DMS 273 (cell line): Measurements from ENCODE around the gene KIF16B.

Experiments
- DNase-seq: peaks from one replicate; lab custom pipeline; 2025; ENCODE audit not compliant: unreplicated experiment; lab: John Stamatoyannopoulos, UW

KIF16B gene, protein sequence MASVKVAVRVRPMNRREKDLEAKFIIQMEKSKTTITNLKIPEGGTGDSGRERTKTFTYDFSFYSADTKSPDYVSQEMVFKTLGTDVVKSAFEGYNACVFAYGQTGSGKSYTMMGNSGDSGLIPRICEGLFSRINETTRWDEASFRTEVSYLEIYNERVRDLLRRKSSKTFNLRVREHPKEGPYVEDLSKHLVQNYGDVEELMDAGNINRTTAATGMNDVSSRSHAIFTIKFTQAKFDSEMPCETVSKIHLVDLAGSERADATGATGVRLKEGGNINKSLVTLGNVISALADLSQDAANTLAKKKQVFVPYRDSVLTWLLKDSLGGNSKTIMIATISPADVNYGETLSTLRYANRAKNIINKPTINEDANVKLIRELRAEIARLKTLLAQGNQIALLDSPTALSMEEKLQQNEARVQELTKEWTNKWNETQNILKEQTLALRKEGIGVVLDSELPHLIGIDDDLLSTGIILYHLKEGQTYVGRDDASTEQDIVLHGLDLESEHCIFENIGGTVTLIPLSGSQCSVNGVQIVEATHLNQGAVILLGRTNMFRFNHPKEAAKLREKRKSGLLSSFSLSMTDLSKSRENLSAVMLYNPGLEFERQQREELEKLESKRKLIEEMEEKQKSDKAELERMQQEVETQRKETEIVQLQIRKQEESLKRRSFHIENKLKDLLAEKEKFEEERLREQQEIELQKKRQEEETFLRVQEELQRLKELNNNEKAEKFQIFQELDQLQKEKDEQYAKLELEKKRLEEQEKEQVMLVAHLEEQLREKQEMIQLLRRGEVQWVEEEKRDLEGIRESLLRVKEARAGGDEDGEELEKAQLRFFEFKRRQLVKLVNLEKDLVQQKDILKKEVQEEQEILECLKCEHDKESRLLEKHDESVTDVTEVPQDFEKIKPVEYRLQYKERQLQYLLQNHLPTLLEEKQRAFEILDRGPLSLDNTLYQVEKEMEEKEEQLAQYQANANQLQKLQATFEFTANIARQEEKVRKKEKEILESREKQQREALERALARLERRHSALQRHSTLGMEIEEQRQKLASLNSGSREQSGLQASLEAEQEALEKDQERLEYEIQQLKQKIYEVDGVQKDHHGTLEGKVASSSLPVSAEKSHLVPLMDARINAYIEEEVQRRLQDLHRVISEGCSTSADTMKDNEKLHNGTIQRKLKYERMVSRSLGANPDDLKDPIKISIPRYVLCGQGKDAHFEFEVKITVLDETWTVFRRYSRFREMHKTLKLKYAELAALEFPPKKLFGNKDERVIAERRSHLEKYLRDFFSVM (N-terminal part only)

GRCh38 chr20:16573001-16573965 is at the start of gene KIF16B:
Gene KIF16B, minus strand, starts transcription at chr20:16573448. Its CDS starts 173 bp downstream, at chr20:16573275.
- peak; percentile 96 for DNase-seq

GRCh38 chr20:16622501-16622900 is 49.3 kb upstream of the KIF16B start:
- no peak for DNase-seq

DNA sequence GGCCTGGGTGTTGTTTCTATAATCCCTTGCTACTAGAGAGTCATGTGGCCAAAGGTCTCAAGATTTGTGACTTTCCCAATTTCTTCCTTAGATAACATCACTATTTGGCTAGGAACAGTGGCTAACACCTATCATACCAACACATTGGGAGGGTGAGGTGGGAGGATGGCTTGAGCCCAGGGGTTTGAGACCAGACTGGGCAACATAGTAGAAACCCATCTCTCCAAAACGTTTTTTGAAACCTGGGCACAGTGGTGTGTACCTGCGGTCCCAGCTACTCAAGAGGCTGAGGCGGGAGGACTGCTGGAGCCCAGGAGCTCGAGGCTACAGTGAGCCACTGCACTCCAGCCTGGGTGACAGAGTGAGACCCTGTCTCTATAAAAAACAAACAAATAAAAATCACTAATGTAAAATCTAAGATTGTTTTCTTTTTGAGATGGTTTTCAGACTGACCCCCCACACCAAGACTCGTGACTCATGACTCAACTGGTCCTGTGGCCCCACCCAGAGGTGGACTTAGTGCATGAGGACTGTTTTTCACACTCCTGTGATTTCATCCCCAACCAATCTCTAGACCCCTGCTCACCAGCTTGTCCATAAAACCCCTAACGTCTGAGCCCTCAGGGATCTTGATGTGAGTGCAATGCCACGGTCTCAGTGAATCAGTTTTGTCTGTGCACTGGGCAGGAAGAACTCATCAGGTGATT is 48.3 kb upstream of the KIF16B start:
- DNase-seq: peak; percentile 6

DNA sequence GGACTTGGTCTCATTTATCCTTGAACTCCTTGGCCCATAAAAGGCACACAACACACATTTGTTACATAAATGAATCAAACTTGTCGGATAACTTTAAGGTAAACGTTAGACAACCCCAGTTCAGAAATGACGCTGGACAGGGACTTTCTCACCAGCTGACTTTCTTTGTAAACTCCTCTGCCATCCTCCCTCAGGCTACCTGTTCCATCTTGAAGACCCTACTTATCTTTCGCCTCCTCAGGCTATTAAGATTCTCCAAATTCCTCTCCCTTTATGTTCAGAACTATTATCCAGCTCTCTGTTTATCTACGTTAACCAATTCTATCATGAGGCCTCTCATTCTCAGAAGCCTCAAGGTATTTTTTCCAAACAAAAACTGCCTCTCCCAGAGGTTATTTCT is 47.7 kb upstream of the KIF16B start:
- no peak for DNase-seq

DNA sequence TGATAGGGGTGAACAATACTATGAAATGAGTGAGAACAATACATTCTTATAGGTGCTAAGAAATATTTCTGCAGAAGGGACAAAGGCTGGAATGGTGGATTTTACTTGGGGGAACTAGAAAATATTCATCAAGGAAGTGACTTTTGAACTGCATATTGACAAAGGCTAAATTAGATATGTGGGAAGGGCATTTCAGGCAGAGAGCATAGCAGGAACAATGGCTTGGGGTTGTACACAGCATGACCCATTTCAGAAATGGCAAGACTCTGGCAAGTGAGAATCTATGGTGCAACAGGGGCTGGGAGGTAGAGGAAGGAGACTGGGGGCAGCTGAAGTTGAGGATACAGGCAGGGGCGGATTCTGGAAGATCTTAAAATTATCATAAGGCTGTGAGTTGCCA is 46.7 kb upstream of the KIF16B start:
- DNase-seq: no peak

- DNase-seq: no peak
Observed at GRCh38 chr20:16617056-16617455, 43.8 kb upstream of the KIF16B start.

- no peak for DNase-seq
Observed at GRCh38 chr20:16616317-16616716, 43.1 kb upstream of the KIF16B start.

GRCh38 chr20:16615199-16615598 is 42.0 kb upstream of the KIF16B start:
- DNase-seq: peak; percentile 48

DNA sequence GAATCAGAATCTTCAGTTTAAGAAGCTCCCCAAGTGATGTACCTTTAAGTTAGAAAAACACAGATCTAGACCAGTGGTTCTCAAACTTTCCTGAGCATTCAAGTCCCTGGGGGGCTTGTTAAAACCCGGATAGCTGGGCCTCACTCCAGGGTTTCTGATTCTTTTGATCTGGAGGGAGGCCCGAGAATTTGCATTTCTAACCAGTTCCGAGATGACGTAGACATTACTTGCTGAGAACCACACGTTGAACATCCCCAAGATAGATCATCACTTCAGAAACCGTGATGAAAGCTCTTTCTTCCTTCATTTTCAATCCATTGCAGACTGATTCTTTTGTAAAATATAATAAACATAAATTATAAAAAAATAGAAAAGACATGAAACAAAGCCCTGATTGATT is 40.7 kb upstream of the KIF16B start:
- DNase-seq: no peak

DNA sequence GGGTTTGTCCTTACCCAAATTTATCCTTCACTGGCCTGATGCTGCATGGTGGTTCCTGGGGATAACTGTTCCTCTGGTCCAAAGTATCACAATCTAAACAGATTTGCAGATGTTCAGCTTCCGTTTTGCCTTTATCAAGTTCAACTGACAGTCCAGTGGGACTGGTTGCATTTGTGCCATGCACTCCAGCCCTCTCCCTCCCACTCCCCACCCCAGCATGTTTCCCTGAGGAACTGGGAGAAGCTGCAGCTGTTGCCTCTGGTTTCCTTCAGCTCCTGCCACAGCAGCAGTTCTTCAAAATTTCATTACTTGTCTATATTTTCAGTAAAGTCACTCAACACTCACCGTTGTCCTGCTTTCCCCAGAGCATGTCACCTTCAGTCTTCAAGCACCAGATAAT is 39.5 kb upstream of the KIF16B start:
- DNase-seq: no peak

GRCh38 chr20:16611817-16612216 is 38.6 kb upstream of the KIF16B start:
- DNase-seq: no peak

DNA sequence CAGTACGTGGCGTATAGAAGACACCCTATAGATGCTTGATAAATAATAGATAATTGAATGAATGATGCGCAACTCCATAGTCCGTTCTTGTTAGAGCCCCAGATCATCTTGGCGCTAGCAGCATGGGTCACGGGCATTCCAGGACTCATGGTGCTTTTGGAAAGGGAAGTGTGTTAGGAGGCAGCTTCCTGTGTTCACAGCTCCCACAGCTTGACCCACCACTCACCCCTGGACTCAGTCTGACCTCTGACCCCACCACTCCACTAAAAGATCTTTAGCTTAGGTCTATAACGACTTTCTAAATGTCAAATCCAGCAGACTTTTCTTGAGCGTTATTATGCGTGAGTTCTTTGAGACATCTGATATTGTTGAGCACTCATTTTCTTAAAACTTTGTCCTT is 35.8 kb upstream of the KIF16B start:
- DNase-seq: no peak

- DNase-seq: peak; percentile 49
Observed at GRCh38 chr20:16608277-16608650, 35.0 kb upstream of the KIF16B start.

DNA sequence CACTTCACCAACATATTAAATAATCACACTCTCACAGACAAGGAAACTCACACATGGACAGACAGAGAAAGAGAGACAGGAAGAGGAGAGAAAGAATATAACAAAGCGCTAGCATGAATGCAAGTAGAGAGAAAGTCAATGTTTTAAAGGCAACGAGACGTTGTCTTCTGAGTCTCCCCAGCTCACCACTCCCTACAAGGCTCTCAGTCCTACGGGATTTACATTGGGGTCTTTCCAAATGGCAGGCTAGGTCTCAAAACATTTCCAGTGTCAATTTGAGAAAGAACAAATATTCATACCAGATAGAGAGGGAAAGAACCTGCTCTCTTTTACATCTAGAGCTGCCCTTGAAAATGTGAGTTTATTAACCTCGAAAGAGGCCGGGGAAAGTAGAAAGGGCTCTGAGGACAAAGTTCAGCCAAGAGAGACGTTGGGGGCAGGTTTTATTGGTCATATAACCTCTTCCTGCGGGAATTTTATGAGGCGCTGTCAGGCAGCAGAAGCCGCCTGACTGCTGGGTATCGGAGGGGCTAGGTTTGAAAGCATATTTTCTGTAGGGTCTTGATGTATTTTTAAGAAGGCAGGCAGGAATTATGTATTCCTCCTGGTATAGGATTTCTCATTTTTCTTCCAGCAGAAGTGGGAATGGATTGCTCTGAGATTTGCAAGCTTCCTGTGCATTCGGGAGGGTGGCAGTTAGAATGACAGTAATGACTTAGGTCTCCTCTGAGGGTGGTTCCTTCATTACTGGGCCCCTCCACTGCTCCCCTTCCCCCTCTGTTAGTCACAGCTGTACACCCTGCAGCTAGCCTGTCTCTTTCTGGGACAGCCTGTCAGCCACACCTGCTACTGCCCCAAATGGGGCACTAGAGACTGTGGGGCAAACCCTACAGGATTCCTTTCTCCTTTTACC is 34.4 kb upstream of the KIF16B start:
- peak; percentile 49 for DNase-seq

DNA sequence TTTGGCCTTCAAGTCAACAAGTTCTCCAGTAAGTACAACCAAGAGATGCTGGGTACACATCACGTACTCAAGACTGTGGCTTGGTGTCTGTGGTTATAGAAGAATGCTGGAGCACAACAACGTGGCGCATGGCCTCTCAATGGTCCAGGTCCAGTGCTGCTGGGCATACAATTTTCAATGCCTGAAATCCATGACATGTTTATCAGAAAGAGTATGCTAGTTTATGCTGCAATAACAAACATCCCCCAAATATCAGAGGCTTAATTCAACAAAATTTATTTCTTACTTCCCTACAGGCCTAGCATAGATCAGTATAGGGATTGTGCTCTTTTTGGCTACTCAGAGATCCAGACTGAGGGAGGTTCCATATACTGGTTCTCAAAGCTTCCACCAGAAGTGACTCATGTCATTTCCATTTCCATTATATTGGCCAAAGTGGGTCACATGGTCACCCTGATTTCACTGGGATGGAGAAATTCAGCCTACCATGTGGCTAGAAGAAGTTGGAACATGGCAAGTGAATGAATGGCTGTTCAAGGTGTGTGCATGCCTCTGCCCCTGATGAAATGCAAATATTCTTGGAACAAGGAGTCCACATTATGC is 33.3 kb upstream of the KIF16B start:
- no peak for DNase-seq

DNA sequence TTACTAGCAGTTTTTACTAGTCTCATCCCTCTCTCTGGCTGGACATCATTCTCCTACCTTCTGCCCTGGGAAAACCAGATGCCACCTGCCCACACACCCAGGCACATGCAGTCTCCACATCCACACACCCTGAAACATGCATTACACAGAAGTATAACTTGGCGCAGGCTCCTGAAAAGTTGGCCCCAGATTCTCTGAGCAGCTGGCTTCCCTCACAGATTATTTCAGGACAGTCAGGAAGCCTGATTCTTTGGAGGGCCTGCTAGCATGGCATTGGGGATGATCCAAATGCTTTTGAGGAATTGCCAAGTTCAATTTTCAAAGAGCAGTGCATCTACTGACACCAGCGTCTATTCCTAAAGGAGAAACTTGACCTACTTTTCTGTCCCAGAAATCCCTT is 27.8 kb upstream of the KIF16B start:
- DNase-seq: peak; percentile 89

- DNase-seq: no peak
Observed at GRCh38 chr20:16599257-16599656, 26.0 kb upstream of the KIF16B start.

DNA sequence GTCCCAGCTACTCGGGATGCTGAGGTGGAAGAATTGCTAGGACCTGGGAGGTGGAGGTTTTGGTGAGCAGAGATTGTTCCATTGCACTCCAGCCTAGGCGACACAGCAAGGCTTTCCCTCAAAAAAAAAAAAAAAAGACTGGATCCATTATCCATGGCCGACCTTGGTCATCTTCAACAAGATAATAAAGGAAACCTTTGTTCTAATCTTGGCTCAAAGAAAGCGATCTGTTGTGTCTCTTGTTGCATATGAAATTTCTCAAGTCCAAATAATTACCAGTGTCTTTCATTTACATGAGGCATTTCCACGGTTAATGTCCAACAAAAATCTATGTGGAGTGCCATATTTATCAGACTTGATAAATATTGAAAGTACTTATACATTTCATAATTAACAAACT is 23.7 kb upstream of the KIF16B start:
- DNase-seq: no peak
